IMR-90 (cell line): Measurements from ENCODE around the gene NKAIN2. TPM values are rescaled to one million over a fixed set of nuclear protein-coding genes. Genes with fewer than 3 reads are reported as not detected.

Experiments used
- ATAC-seq: fragments of 200-7000 bp; cut with Tn5 transposase; 2 replicates; pipeline ENCODE4 v1.9.1; 2020; ENCODE audit warnings: low read depth, mild to moderate bottlenecking, moderate library complexity
- BruUV-seq: library from RNA; stranded (reverse); fragments of 400-500 nt; replicated peaks from 2 replicates; lab custom pipeline; 2021; lab: Mats Ljungman, UMichigan
- CTCF ChIA-PET: fragments of 300-600 bp; formaldehyde crosslinking; extraction: SDS; loops from one replicate; lab custom pipeline; 2021; ENCODE audit warnings: antibody characterized with exemption; lab: Yijun Ruan, JAX
- POLR2A ChIA-PET: fragments of 300-600 bp; sonication (Branson Sonifier 250); formaldehyde crosslinking; loops from one replicate; lab custom pipeline; 2022; ENCODE audit warnings: antibody characterized with exemption; ENCODE audit not compliant: unreplicated experiment; lab: Charles Lee
- DNase-seq: peaks from one replicate; pipeline ENCODE4 v3.0.0; 2013
- H2AFZ ChIP-seq: replicated peaks from 2 replicates; pipeline ENCODE3; 2013; ENCODE audit warnings: low read length, mild to moderate bottlenecking; ENCODE audit not compliant: poor library complexity
- H2AK5ac ChIP-seq: 2 replicates; pipeline ENCODE4 v1.6.1; 2013; ENCODE audit warnings: low read depth, low read length, inconsistent platforms
- H2AK9ac ChIP-seq: replicated peaks from 2 replicates; pipeline ENCODE3; 2013; ENCODE audit warnings: mild to moderate bottlenecking, low read depth, low read length, moderate library complexity; ENCODE audit not compliant: poor library complexity
- H2BK120ac ChIP-seq: 2 replicates; pipeline ENCODE4 v1.6.1; 2013; ENCODE audit warnings: low read depth, low read length, inconsistent platforms
- H2BK15ac ChIP-seq: 3 replicates; pipeline ENCODE4 v1.6.1; 2013; ENCODE audit warnings: low read depth, low read length, inconsistent platforms
- H2BK20ac ChIP-seq: 2 replicates; pipeline ENCODE4 v1.6.1; 2013; ENCODE audit warnings: low read depth, mild to moderate bottlenecking, inconsistent platforms, low read length, moderate library complexity
- H2BK5ac ChIP-seq: 2 replicates; pipeline ENCODE4 v1.6.1; 2013; ENCODE audit warnings: mild to moderate bottlenecking, low read depth, low read length, inconsistent platforms; ENCODE audit not compliant: poor library complexity, severe bottlenecking
- H3K14ac ChIP-seq: replicated peaks from 2 replicates; pipeline ENCODE4 v1.6.1; 2013; ENCODE audit warnings: low read depth, low read length, inconsistent platforms
- H3K18ac ChIP-seq: 2 replicates; pipeline ENCODE4 v1.6.1; 2013; ENCODE audit warnings: low read depth, low read length, control low read depth
- H3K23ac ChIP-seq: 2 replicates; pipeline ENCODE4 v1.6.1; 2013; ENCODE audit warnings: low read depth, low read length, inconsistent platforms
- H3K27ac ChIP-seq: 2 replicates; pipeline ENCODE4 v1.5.1; 2013; ENCODE audit warnings: mild to moderate bottlenecking, control low read depth, low read length; ENCODE audit not compliant: insufficient read depth
- H3K27me3 ChIP-seq: 2 replicates; pipeline ENCODE4 v1.6.1; 2013; ENCODE audit warnings: low read length; ENCODE audit not compliant: control insufficient read depth, insufficient read depth
- H3K36me3 ChIP-seq: 2 replicates; pipeline ENCODE4 v1.6.1; 2013; ENCODE audit warnings: low read length, mixed read lengths; ENCODE audit not compliant: control insufficient read depth, insufficient read depth
- H3K4ac ChIP-seq: 2 replicates; pipeline ENCODE4 v1.6.1; 2013; ENCODE audit warnings: low read depth, low read length, inconsistent platforms
- H3K4me1 ChIP-seq: 2 replicates; pipeline ENCODE4 v1.6.1; 2013; ENCODE audit warnings: low read length, mixed read lengths; ENCODE audit not compliant: control insufficient read depth, insufficient read depth
- H3K4me2 ChIP-seq: 2 replicates; pipeline ENCODE4 v1.6.1; 2013; ENCODE audit warnings: low read depth, mild to moderate bottlenecking, control low read depth, low read length, moderate library complexity
- H3K4me3 ChIP-seq: 2 replicates; pipeline ENCODE4 v1.5.1; 2013; ENCODE audit warnings: low read depth, mild to moderate bottlenecking, control low read depth, low read length, moderate library complexity; ENCODE audit not compliant: insufficient read depth
- H3K56ac ChIP-seq: 2 replicates; pipeline ENCODE4 v1.6.1; 2013; ENCODE audit warnings: low read length, inconsistent platforms; ENCODE audit not compliant: insufficient read depth; ENCODE audit errors: extremely low read depth
- H3K79me1 ChIP-seq, 2 experiments: 2 replicates each; pipeline ENCODE4 v1.6.1; 2013; ENCODE audit warnings: low read length in 2 of 2, inconsistent platforms in 1 of 2, low read depth in 1 of 2
- H3K9ac ChIP-seq: 2 replicates; pipeline ENCODE4 v1.6.1; 2013; ENCODE audit warnings: low read depth, low read length, control low read depth
- H3K9me1 ChIP-seq: 2 replicates; pipeline ENCODE4 v1.6.1; 2013; ENCODE audit warnings: low read length, inconsistent platforms; ENCODE audit not compliant: insufficient read depth
- H3K9me3 ChIP-seq: 2 replicates; pipeline ENCODE4 v1.6.1; 2013; ENCODE audit warnings: low read length; ENCODE audit not compliant: control insufficient read depth, insufficient read depth
- H4K20me1 ChIP-seq: 2 replicates; pipeline ENCODE4 v1.6.1; 2013; ENCODE audit warnings: low read length, inconsistent platforms; ENCODE audit not compliant: insufficient read depth
- H4K5ac ChIP-seq: 2 replicates; pipeline ENCODE4 v1.6.1; 2013; ENCODE audit warnings: mild to moderate bottlenecking, low read depth, low read length, control low read depth
- H4K8ac ChIP-seq, 2 experiments: 2 replicates each; pipeline ENCODE4 v1.6.1; 2013; ENCODE audit warnings: low read depth in 2 of 2, low read length in 2 of 2, control low read depth in 1 of 2, inconsistent platforms in 1 of 2
- H4K91ac ChIP-seq: 2 replicates; pipeline ENCODE4 v1.6.1; 2013; ENCODE audit warnings: low read depth, low read length, inconsistent platforms; ENCODE audit not compliant: insufficient read depth
- BHLHE40 ChIP-seq: fragments of 150-350 bp; IDR thresholded peaks from 2 replicates; pipeline ENCODE4 v1.6.1; 2016; ENCODE audit warnings: mild to moderate bottlenecking, low read depth, low read length
- CEBPB ChIP-seq: IDR thresholded peaks from 2 replicates; pipeline ENCODE4 v1.6.1; 2012; ENCODE audit warnings: low read depth, low read length, improper control_type of control experiment
- CHD1 ChIP-seq: IDR thresholded peaks from 2 replicates; pipeline ENCODE4 v1.6.1; 2012; ENCODE audit warnings: low read depth, low read length, improper control_type of control experiment
- FOS ChIP-seq: fragments of 150-350 bp; IDR thresholded peaks from 2 replicates; pipeline ENCODE4 v1.6.1; 2016; ENCODE audit warnings: low read depth, low read length
- MAZ ChIP-seq: IDR thresholded peaks from 2 replicates; pipeline ENCODE4 v1.6.1; 2012; ENCODE audit warnings: low read depth, mild to moderate bottlenecking, low read length, improper control_type of control experiment, moderate library complexity, borderline replicate concordance
- MXI1 ChIP-seq: IDR thresholded peaks from 2 replicates; pipeline ENCODE4 v1.6.1; 2012; ENCODE audit warnings: low read depth, mild to moderate bottlenecking, low read length, moderate library complexity, borderline replicate concordance
- NFE2L2 ChIP-seq: fragments of 150-350 bp; IDR thresholded peaks from 2 replicates; pipeline ENCODE4 v1.6.1; 2016; ENCODE audit warnings: low read depth, mild to moderate bottlenecking, low read length
- RAD21 ChIP-seq: IDR thresholded peaks from 2 replicates; pipeline ENCODE4 v1.6.1; 2012; ENCODE audit warnings: low read length, improper control_type of control experiment
- RCOR1 ChIP-seq: IDR thresholded peaks from 2 replicates; pipeline ENCODE4 v1.6.1; 2012; ENCODE audit warnings: mild to moderate bottlenecking, low read length, improper control_type of control experiment; ENCODE audit not compliant: insufficient replicate concordance
- RFX5 ChIP-seq: IDR thresholded peaks from 2 replicates; pipeline ENCODE4 v1.8.0; 2012; ENCODE audit warnings: low read depth, mild to moderate bottlenecking, low read length, moderate library complexity
- SMC3 ChIP-seq: fragments of 150-350 bp; IDR thresholded peaks from 2 replicates; pipeline ENCODE4 v1.6.1; 2016; ENCODE audit warnings: low read depth, mild to moderate bottlenecking, antibody characterized with exemption, low read length, moderate library complexity
- WGBS, 2 experiments: methylation state at CpG; one replicate each; pipeline versions ENCODE4 v1.1.5 to v1.1.7; 2013; ENCODE audit warnings: missing lambda C conversion rate in 2 of 2; ENCODE audit not compliant: insufficient read length in 1 of 2; ENCODE audit errors: extremely low coverage in 2 of 2; 5-methylcytosine and 5-hydroxymethylcytosine counted together
- dilution Hi-C: fragments of 300-500 bp; cut with HindIII; formaldehyde crosslinking; loops from one replicate; pipeline ENCODE4 v1.14.3; 2018; ENCODE audit warnings: low sequenced_read_pairs; ENCODE audit not compliant: unreplicated experiment
- in situ Hi-C: fragments of 300-500 bp; cut with MboI; formaldehyde crosslinking; loops from 3 replicates; pipeline ENCODE4 v1.14.3; 2019; ENCODE audit warnings: low sequenced_read_pairs, inconsistent platforms, mixed read lengths
- intact Hi-C: fragments of 100-400 bp; cut with micrococcal nuclease; formaldehyde crosslinking; loops from 2 replicates; pipeline ENCODE4 v1.10.0; 2022
- polyA plus RNA-seq, 3 experiments: library from polyadenylated mRNA; depleted of rRNA; stranded (reverse); fragments of >200 nt; gene quantifications; 2 replicates each; pipeline ENCODE4 v1.2.3, GENCODE V29; 2012; ENCODE audit warnings: low replicate concordance in 1 of 3
- total RNA-seq: library from RNA; depleted of rRNA; stranded (reverse); fragments of >200 nt; gene quantifications from 2 replicates; pipeline ENCODE4 v1.2.3, GENCODE V29; 2012
- TF ChIP-seq, protein P1 (sequence below): fragments of 150-350 bp; IDR thresholded peaks from 2 replicates; pipeline ENCODE4 v1.6.1; 2017; ENCODE audit warnings: mild to moderate bottlenecking, antibody characterized with exemption, low read length, low read depth
- TF ChIP-seq, protein P2 (sequence below): conservative IDR thresholded peaks from 2 replicates; pipeline ENCODE4 v1.5.1; 2012; ENCODE audit warnings: mild to moderate bottlenecking, low read depth, low read length, improper control_type of control experiment
- TF ChIP-seq, protein P3 (sequence below): fragments of 150-350 bp; IDR thresholded peaks from 2 replicates; pipeline ENCODE4 v1.6.1; 2016; ENCODE audit warnings: low read depth, mild to moderate bottlenecking, low read length, moderate library complexity, borderline replicate concordance

Gene NKAIN2
- total and polyA plus RNA-seq, 2 of the 4 experiments (the other 2 are of a cell fraction) = not detected

DNA sequence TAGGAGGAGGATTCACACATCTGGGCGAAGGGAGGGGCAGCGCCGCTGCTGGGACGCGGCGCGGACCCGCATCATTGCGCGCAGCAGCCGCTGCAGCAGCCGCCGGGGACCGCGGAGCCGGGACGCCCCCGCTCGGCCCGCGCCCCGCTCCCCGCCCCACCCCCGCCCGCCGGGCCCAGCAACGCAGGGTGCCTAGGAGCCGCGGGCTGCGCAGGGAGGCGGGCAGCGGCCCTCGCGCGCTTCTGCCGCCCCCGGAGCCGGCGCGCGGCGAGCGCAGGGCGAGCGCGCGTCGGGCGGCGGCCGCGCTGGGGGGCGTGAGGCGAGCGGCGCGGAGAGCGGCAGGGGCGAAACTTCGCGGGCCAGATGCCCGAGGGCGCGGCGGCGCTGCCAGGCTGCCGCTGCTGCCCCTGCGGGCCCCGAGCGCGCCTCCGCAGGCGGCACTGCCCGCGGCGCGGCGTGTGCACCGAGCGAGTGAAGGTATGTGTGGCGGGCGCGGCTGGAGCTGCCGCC lies at the start of gene NKAIN2 (continued):
- TF ChIP-seq NFE2L2 = no peak
- TF ChIP-seq SMC3 = no peak

DNA sequence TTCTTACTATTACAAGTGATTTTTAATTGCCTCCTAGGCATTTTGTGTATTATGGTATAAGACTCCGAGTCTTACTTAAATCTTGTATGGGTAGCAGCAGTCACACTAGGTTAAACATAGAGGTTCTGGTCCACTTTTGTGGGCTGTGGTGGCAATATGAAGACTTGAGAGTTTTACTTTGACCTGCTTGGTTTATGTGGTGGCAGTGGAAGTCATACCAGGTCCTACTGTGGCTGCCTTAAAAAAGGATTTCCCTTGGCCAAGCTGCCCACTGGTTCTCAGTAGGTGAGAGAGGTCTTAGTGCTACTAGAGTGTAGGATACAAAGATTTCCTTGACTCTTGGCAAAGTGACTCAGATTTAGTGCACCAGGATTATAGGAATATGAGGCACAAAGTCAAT lies 44.2 kb upstream of the NKAIN2 start:
- in situ Hi-C loops = no loop called here
- Histone ChIP-seq H2AK9ac (no peak overlapping the region), H2AK5ac (no peak overlapping the region), H4K5ac (no peak overlapping the region), H3K9ac (no peak overlapping the region), H3K36me3 (no peaks in the 10 kb centered on the region), H2BK15ac (no peak overlapping the region), H4K91ac (no peak overlapping the region), H4K20me1 (no peaks in the 10 kb centered on the region), H3K9me1 (no peaks in the 10 kb centered on the region), H3K56ac (no peak overlapping the region), H3K4me3 (no peak overlapping the region), H3K23ac (no peak overlapping the region), H3K4ac (no peak overlapping the region), H3K4me1 (no peaks in the 10 kb centered on the region), H3K9me3 (no peaks in the 10 kb centered on the region), H3K14ac (no peak overlapping the region), H3K79me1 (no peaks in the 10 kb centered on the region), H3K18ac (no peak overlapping the region), H3K27ac (no peak overlapping the region), H2BK5ac (no peak overlapping the region), H4K8ac (no peak overlapping the region), H2AFZ (no peak overlapping the region), H3K27me3 (no peaks in the 10 kb centered on the region), H3K4me2 (no peak overlapping the region), H2BK20ac (no peak overlapping the region), H2BK120ac (no peak overlapping the region)
- BruUV-seq = no TSS peak
- TF ChIP-seq MXI1 = no peak
- TF ChIP-seq SMC3 = no peak
- TF ChIP-seq RCOR1 = no peak
- TF ChIP-seq NFE2L2 = no peak
- TF ChIP-seq CHD1 = no peak
- TF ChIP-seq RAD21 = no peak
- TF ChIP-seq, protein P1, sequence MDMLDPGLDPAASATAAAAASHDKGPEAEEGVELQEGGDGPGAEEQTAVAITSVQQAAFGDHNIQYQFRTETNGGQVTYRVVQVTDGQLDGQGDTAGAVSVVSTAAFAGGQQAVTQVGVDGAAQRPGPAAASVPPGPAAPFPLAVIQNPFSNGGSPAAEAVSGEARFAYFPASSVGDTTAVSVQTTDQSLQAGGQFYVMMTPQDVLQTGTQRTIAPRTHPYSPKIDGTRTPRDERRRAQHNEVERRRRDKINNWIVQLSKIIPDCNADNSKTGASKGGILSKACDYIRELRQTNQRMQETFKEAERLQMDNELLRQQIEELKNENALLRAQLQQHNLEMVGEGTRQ = no peak
- TF ChIP-seq, protein P2, sequence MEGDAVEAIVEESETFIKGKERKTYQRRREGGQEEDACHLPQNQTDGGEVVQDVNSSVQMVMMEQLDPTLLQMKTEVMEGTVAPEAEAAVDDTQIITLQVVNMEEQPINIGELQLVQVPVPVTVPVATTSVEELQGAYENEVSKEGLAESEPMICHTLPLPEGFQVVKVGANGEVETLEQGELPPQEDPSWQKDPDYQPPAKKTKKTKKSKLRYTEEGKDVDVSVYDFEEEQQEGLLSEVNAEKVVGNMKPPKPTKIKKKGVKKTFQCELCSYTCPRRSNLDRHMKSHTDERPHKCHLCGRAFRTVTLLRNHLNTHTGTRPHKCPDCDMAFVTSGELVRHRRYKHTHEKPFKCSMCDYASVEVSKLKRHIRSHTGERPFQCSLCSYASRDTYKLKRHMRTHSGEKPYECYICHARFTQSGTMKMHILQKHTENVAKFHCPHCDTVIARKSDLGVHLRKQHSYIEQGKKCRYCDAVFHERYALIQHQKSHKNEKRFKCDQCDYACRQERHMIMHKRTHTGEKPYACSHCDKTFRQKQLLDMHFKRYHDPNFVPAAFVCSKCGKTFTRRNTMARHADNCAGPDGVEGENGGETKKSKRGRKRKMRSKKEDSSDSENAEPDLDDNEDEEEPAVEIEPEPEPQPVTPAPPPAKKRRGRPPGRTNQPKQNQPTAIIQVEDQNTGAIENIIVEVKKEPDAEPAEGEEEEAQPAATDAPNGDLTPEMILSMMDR = no peak
- no peak for TF ChIP-seq RFX5
- no peak for TF ChIP-seq CEBPB
- TF ChIP-seq, protein P3, sequence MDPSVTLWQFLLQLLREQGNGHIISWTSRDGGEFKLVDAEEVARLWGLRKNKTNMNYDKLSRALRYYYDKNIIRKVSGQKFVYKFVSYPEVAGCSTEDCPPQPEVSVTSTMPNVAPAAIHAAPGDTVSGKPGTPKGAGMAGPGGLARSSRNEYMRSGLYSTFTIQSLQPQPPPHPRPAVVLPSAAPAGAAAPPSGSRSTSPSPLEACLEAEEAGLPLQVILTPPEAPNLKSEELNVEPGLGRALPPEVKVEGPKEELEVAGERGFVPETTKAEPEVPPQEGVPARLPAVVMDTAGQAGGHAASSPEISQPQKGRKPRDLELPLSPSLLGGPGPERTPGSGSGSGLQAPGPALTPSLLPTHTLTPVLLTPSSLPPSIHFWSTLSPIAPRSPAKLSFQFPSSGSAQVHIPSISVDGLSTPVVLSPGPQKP = no peak
- no peak for TF ChIP-seq BHLHE40
- no peak for TF ChIP-seq FOS
- TF ChIP-seq MAZ = no peak
- ATAC-seq (no peak), DNase-seq (no peak)
- ChIA-PET CTCF (no interaction called here), POLR2A (no interaction called here)
- intact Hi-C loops = no loop called here
- dilution Hi-C loops = no loop called here
- no CpG with 5 or more reads among the region's 1 CpG for WGBS, 2 experiments
